Fibroblast of mammary gland (primary cell): ENCODE measurements around the gene GRIA1.
A peak's percentile ranks its signal among the peaks of the same experiment; 100 is the strongest.

Source experiments
- DNase-seq: peaks from one replicate; pipeline ENCODE4 v3.0.0-alpha.2; 2010; ENCODE audit warnings: low read depth
- H3K4me3 ChIP-seq: 2 replicates; pipeline ENCODE4 v1.5.1; 2011; ENCODE audit warnings: low read depth, mild to moderate bottlenecking, low read length, moderate library complexity; ENCODE audit not compliant: control insufficient read depth
- TF ChIP-seq, protein P1 (sequence below): conservative IDR thresholded peaks from 2 replicates; pipeline ENCODE4 v1.5.1; 2011; ENCODE audit warnings: low read depth, low read length, inconsistent platforms; ENCODE audit not compliant: control insufficient read depth, insufficient read depth

Gene GRIA1

DNA sequence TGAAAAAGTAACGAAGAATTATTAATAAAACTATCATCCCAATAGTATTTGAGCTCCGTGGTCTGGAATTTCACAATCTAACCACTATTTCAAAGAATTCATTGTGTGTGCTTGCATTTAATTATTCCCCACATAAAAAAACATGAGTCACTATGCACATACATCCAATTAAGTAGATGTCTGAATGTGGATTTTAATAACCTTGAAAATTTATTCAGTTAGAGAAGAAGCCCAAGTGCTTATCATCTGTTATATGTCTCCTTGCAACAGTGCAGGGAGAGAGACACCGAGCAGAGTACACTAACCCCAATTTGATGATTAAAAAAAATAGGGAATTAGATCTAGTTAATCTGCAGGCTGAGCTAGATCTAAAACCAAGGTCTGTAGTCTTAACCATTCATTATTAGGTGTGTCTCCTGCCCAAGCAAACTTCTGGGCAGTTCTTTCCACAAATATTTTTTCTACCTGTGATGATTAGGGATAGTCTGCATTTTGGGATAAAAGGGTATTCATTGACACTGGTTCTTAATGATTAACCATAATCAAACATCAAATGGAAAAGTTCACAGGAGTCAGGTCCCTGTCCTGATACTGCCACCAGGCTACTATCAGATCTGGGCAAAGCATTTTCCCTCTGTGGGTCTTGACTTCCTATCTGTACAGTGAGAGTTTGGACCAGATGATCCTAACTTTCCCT is 164.2 kb downstream of the GRIA1 start:
- TF ChIP-seq, protein P1, sequence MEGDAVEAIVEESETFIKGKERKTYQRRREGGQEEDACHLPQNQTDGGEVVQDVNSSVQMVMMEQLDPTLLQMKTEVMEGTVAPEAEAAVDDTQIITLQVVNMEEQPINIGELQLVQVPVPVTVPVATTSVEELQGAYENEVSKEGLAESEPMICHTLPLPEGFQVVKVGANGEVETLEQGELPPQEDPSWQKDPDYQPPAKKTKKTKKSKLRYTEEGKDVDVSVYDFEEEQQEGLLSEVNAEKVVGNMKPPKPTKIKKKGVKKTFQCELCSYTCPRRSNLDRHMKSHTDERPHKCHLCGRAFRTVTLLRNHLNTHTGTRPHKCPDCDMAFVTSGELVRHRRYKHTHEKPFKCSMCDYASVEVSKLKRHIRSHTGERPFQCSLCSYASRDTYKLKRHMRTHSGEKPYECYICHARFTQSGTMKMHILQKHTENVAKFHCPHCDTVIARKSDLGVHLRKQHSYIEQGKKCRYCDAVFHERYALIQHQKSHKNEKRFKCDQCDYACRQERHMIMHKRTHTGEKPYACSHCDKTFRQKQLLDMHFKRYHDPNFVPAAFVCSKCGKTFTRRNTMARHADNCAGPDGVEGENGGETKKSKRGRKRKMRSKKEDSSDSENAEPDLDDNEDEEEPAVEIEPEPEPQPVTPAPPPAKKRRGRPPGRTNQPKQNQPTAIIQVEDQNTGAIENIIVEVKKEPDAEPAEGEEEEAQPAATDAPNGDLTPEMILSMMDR, result no peak
- H3K4me3 ChIP-seq, result no peak overlapping the region
- peak; percentile 66 for DNase-seq

DNA sequence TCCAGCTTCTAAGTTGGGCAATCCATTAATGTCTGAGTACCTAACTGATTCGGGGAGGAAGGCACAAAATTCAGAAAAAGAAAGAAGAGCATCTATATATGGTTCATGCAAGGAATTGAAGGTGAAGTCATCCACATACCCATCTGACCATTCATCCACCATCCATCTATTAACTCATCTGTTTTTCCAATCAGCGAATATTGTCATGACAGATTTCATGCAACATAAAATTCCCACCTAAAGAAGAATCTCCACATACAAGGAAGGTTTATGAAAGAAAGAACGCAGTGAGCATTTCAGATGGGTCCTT is 164.7 kb downstream of the GRIA1 start:
- TF ChIP-seq, protein P1, result no peak
- no peak overlapping the region for H3K4me3 ChIP-seq
- DNase-seq, result peak; percentile 18

DNA sequence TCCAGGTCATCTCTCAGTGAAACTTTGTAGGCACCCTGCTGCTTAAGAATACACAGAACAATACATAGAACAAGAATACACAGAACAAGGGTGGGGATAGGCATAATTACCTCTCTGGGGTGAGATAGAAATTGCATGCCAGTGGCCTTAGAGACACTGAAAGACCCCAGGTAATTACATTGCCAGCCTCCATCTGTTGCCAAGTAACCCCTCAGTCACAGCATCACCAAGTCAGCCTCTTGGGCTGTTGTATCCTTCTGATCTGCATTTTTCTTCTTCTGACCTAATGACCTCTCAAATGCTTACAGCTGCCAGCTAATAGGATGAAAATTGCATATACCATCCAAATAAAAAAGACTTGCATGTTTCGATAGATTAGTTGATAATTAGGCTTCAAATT is 167.7 kb downstream of the GRIA1 start:
- TF ChIP-seq, protein P1, result no peak
- no peak overlapping the region for H3K4me3 ChIP-seq
- DNase-seq, result no peak

DNA sequence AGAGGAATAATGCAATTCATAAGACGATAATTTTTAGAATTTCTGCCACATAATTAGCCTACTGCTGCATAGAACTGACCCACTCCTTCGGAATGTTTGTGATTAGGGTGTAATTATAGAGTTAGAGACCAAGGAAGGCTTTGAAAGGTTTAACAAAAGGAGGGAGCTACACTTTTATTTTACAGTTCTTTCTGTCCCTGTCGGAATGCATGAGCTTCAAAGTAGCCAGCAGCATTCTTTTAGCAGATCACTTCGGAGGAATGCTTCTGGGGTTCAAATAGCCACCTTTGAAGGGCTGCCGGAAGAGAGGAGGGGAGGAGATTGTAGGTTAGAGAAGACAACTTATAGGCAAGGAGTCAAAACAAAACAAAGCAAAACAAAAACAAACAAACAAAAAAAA is 168.1 kb downstream of the GRIA1 start:
- TF ChIP-seq, protein P1, result no peak

DNA sequence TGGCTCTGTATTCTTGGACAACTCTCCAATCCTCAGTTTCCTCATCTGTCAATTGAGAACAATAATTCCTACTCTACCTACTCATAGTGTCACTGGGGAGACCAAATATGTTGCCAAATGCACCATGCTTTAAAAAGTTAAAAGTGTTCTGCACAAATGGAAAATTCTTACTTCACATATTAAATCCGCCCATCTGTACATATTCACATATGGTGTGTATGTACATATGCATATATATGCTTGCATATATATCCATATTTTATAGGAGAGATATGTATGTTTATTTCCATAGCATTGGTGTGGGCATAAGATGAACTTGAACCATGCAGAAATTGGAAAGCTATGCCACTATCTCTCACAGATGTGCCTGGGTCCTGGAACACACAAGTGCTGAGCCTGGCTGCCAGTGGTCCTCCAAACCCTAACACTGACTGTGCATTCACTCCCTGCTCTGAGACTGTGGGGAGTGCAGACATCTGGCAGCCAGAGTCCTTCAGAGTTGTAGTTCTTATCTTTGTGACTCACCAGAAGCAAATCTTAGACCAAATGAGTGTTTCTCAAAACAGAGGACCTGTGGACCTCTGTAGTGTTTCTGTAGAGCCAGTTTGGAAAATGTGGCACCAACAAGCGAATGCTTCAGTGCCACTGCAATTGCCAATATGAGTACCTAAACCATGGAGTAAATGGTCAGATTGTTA is 168.7 kb downstream of the GRIA1 start:
- H3K4me3 ChIP-seq, result no peak overlapping the region
- DNase-seq, result peak; percentile 80
- TF ChIP-seq, protein P1, result no peak

More for the DNA sequence above, 168.1 kb downstream of the GRIA1 start:
- DNase-seq, result no peak
- no peak overlapping the region for H3K4me3 ChIP-seq

DNA sequence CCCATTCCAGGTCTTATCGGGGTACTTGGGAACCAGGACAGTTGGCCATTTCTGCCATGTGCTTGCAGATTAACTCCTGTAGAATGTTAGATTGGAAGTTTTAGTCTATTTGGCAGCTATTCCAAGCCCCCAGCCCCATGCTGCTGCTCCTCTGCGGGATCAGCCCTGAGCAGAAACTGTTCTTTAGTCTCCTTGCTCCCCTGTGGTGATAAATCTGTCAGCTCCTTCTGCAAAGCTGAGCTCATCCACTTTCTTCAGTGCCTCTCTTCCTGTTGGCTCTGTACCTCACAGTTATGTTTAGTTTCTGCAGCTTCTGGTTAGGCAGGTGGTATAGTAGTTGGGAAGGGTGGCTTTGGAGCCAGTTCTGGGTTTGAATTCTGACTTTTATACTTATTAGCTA is 170.4 kb downstream of the GRIA1 start:
- no peak overlapping the region for H3K4me3 ChIP-seq
- TF ChIP-seq, protein P1, result no peak
- DNase-seq, result peak; percentile 39

DNA sequence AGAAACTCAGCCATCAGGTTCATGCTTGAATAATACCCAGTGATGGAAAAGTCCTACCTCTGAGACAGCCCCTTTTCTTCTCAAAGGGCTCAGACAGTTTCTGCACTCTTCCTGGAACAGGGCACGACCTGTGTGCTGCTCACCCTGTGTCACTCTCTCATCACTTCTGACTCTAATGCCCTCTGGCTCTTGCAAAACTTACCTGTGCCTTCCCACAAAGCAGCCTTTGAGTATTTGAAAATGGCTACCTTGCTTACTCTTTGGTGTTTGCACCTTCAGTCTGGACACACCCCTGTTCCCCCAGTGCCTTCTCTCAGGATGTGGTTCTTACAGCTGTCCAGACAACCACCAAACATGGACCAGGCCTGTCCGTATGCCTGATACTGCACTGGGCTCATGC is 171.4 kb downstream of the GRIA1 start:
- no peak for DNase-seq
- no peak overlapping the region for H3K4me3 ChIP-seq
- TF ChIP-seq, protein P1, result no peak
